Daoy (cell line): Measurements from ENCODE around the gene AMPD3. TPM values are rescaled to one million over a fixed set of nuclear protein-coding genes. Genes with fewer than 3 reads are reported as not detected.

ENCODE experiments used
- DNase-seq: peaks from one replicate; pipeline ENCODE4 v3.0.0-alpha.2; 2015; ENCODE audit warnings: low read depth
- total RNA-seq: library from RNA; depleted of rRNA; stranded (reverse); fragments of >200 nt; shearing (Covaris generic); gene quantifications from 2 replicates; pipeline ENCODE4 v1.2.3, GENCODE V29; 2014

AMPD3 gene
- total RNA-seq, 1 experiment from 2014 or later: 2.0 TPM

- DNase-seq: no peak
These were observed 48.2 kb downstream of the AMPD3 start for GRCh38 chr11:10503221-10503620.

- DNase-seq: no peak
These were observed 48.9 kb downstream of the AMPD3 start for GRCh38 chr11:10503777-10504480.

DNA sequence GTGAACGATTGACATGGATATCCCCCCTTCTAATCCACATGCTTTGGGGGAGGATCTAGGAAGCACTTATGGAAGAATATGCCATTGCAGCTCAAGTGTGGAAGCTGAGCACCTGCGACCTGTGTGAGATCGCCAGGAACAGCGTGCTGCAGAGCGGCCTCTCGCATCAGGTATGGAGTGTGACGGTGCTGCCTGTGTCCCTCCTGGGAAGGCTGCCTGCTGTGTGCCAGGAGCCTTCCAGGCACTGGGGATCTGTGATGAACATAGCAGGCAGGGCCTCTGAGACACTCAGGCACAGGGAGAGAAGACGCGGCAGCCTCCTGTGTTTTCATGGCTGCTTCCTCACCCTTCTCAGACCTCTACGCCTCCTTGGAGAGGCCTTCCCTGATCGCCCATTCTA is 49.4 kb downstream of the AMPD3 start:
- DNase-seq: no peak

DNA sequence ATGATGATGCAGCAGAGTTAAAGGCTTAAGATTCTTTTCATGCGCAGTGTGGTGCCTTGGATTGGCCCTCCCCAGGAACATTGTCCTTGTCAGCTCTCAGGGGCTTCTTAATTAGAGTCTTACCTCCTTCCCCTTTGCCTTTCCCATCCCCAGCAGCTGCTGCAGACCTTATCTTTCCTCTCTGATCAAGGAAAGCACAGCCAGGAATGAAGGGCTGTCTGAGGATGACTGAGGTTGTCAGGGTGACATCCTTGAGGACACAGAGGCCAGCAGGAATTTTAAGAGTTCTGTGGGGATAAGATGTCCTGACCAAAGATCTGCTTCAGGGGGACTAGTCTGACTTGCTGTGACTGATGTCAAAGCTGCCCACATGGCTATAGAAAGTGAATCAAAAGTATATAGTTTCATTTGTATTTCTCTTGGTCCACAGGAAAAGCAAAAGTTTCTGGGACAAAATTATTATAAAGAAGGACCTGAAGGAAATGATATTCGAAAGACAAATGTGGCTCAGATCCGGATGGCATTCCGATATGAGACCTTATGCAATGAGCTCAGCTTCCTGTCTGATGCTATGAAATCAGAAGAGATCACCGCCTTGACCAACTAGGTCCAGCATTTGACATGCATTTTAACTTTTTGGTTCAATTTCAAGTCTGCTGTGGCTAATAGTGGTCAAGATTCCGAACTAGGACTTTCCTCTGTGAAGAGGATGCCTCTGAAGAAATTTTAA is 50.4 kb downstream of the AMPD3 start:
- DNase-seq: no peak

DNA sequence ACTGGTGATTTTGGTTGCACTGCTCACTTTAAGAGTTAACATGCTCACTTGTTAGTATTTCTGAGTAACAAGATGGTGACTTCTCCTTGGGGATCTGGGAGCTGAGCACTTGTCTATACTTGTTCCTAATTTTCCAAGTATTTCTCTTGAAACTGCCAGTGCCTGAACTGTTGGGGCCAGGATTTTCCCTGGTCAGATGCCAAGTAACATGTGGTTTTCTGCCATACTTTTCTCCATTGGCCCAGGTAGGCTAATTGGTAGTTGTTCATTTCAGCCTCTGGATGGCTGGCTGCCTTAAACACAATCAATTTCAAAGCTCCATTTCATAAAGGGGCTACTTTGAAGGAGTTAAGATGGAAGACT is 50.9 kb downstream of the AMPD3 start:
- DNase-seq: no peak

DNA sequence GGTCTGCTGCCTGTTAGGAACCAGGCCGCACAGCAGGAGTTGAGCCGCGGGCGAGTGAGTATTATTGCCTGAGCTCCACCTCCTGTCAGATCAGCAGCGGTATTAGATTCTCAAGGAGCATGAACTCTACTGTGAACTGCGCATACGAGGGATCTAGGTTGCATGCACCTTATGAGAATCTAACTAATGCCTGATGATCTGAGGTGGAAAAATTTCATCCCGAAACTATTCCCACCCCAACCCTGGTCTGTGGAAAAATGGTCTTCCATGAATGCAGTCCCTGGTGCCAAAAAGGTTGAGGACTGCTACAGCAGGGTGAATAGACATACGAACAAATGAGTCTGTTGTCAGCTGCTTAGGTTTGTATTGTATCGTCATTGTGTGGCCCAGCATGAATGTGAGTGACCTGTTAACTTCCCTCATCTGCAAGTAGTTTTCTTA is 56.1 kb downstream of the AMPD3 start:
- no peak for DNase-seq

DNA sequence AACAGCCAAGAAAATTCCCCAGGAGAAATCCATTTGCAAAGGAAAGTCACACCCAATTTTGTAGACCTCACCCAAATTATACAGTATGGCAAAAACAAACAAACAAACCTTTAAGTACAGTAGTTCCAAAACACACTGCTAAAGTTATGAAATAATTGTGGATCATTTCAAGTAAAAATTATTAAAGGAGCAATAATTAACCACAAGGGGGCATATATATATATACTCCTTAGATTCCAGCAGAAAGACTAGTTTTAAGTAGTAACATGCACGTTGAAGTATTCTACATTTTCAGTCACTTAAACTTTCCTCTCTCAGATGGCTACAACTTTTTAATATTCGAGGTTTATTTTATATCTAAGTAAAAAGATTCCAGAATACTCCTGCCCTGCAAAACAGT is 59.1 kb downstream of the AMPD3 start:
- no peak for DNase-seq

- no peak for DNase-seq
These were observed 59.6 kb downstream of the AMPD3 start for GRCh38 chr11:10514709-10515108.

- DNase-seq: no peak
These were observed 60.4 kb downstream of the AMPD3 start for GRCh38 chr11:10515418-10515817.

GRCh38 chr11:10518123-10518522 is 63.1 kb downstream of the AMPD3 start:
- no peak for DNase-seq

GRCh38 chr11:10518891-10519290 is 63.8 kb downstream of the AMPD3 start:
- no peak for DNase-seq

- no peak for DNase-seq
These were observed 64.6 kb downstream of the AMPD3 start for GRCh38 chr11:10519630-10520029.

GRCh38 chr11:10520562-10520961 is 65.5 kb downstream of the AMPD3 start:
- DNase-seq: no peak

- no peak for DNase-seq
These were observed 67.2 kb downstream of the AMPD3 start for GRCh38 chr11:10522276-10522675.

- no peak for DNase-seq
These were observed 67.9 kb downstream of the AMPD3 start for GRCh38 chr11:10522921-10523320.

GRCh38 chr11:10524471-10524870 is 69.4 kb downstream of the AMPD3 start:
- no peak for DNase-seq

DNA sequence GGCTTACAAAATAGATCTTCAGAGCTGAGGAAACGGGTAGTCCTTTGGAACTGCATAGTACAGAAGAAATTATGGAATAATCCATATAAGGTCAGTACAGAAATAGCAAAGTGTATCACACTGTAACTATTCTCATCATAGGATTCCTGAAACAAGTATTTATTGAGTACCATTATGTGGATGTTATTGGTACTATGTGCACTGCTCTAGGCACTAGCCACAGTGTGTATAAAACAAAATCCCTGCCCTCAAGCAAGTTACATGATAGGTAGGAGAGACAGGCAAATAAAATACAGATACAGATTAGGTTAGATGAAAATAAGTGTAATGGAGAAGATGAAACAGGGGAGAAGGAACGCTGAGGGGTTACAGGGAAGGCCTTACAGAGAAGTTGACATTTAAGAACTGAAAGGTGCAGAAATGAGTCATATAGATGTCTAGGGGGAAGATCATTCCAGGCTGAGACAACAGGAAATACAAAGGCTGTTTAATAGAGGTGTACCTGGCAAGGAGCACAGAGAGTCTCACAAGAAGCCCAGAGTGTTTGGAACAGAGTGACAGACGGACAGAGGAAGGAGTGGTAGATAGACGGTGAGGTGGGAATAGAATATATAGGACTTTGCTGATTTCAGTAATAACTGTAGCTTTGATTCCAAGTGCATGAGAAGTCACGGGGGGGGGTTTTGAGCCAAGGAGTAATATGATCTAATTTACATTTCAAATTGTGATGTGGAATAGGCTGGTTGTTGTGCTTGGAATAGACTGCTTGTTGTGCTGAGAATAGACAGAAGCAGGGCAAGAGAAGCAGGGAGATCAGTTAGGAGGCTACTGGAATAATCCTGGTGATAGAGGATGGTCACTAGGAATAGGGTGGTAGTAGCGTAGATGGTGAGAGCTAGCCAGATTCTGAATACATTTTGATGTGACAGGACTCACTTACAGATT is 72.2 kb downstream of the AMPD3 start:
- DNase-seq: no peak

GRCh38 chr11:10528121-10528520 is 73.1 kb downstream of the AMPD3 start:
- no peak for DNase-seq

DNA sequence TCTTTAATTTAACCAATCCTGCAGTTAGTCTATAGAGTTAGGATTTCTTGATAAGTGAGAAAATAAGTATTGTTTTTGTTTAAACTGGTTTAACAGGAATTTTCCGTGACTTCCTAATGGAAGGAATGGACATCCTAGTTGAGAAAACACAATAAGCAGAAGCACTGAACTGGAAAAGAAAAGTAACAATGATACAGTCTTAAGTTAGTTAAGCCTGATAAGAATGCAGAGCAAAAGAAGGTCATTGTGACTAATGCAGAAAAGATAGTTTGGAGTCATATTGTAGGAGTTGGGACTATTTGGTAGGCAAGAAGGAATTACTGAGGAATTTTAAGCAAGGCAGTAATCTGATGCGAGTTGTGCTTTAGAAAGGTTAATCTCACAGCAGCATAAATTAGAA is 74.2 kb downstream of the AMPD3 start:
- no peak for DNase-seq

GRCh38 chr11:10532526-10532925 is 77.5 kb downstream of the AMPD3 start:
- DNase-seq: no peak

GRCh38 chr11:10533323-10533722 is 78.3 kb downstream of the AMPD3 start:
- no peak for DNase-seq

DNA sequence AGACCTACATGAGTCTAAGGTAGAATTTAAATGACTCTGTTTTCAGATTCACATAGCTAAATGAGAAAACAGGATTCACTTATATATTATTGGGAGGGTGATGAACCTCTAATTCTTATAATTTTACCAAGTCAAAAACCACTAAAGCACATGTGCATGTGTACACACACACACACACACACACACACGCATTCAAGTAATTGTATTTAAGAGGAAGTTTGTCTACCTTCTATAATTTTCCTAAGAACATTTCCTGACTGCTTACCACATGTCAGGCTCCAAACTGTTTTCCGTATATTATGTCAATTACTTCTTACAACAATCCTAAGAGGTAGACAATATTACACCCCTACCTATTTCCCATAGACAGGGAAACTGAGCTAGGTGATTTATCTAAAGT is 79.3 kb downstream of the AMPD3 start:
- DNase-seq: no peak
